HepG2 (cell line): ENCODE measurements around the gene DZANK1. TPM values are rescaled to one million over a fixed set of nuclear protein-coding genes. Genes with fewer than 3 reads are reported as not detected.

Source experiments
- CHD4 ChIP-seq: fragments of 200-600 bp; sonication (generic); IDR thresholded peaks from 2 replicates; pipeline ENCODE4 v1.7.0; 2017; ENCODE audit warnings: mild to moderate bottlenecking, low read length, borderline replicate concordance
- DRAP1 ChIP-seq: IDR thresholded peaks from 2 replicates; pipeline ENCODE4 v1.6.1; 2016; ENCODE audit warnings: missing genetic modification reagents, missing compliant biosample characterization
- EEA1 ChIP-seq: sonication (generic); formaldehyde crosslinking; IDR thresholded peaks from 2 replicates; pipeline ENCODE4 v1.5.1; 2020; ENCODE audit warnings: mild to moderate bottlenecking, missing genetic modification reagents, borderline replicate concordance
- MIER2 ChIP-seq: IDR thresholded peaks from 2 replicates; pipeline ENCODE4 v1.6.1; 2016; ENCODE audit warnings: missing biosample characterization, missing genetic modification reagents
- PBX3 ChIP-seq: sonication (generic); formaldehyde crosslinking; IDR thresholded peaks from 2 replicates; pipeline ENCODE4 v1.8.1; 2023; ENCODE audit warnings: missing genetic modification reagents, inconsistent platforms, borderline replicate concordance
- RELA ChIP-seq: sonication (generic); formaldehyde crosslinking; IDR thresholded peaks from 2 replicates; pipeline ENCODE4 v1.4.0; 2020; ENCODE audit warnings: missing genetic modification reagents
- ZBTB39 ChIP-seq: sonication (generic); formaldehyde crosslinking; IDR thresholded peaks from 2 replicates; pipeline ENCODE4 v1.5.0; 2020; ENCODE audit warnings: missing genetic modification reagents
- ZNF281 ChIP-seq: sonication (generic); formaldehyde crosslinking; IDR thresholded peaks from 2 replicates; pipeline ENCODE4 v1.4.0; 2020; ENCODE audit warnings: missing genetic modification reagents, borderline replicate concordance
- ZNF318 ChIP-seq: sonication (generic); formaldehyde crosslinking; IDR thresholded peaks from 2 replicates; pipeline ENCODE4 v1.4.0; 2020; ENCODE audit warnings: mild to moderate bottlenecking, missing genetic modification reagents
- ZNF577 ChIP-seq: sonication (generic); formaldehyde crosslinking; IDR thresholded peaks from 2 replicates; pipeline ENCODE4 v1.4.0; 2020; ENCODE audit warnings: mild to moderate bottlenecking, low read depth, missing genetic modification reagents, borderline replicate concordance
- ZNF704 ChIP-seq: sonication (generic); formaldehyde crosslinking; IDR thresholded peaks from 2 replicates; pipeline ENCODE4 v1.8.1; 2023; ENCODE audit warnings: mild to moderate bottlenecking, inconsistent platforms, moderate library complexity, missing genetic modification reagents, borderline replicate concordance
- ZNF780A ChIP-seq: sonication (generic); formaldehyde crosslinking; IDR thresholded peaks from 2 replicates; pipeline ENCODE4 v1.8.0; 2022; ENCODE audit warnings: mild to moderate bottlenecking, missing genetic modification reagents, moderate library complexity
- polyA plus RNA-seq, 8 experiments: library from polyadenylated mRNA; depleted of rRNA in 3 of 8; stranded (reverse) in 7 of 8; unstranded in 1 of 8; fragments of >200 nt; fragmentation: Illumina TruSeq in 4 of 8; extraction: Trizol in 4 of 8; gene quantifications; 2 replicates each; pipeline versions ENCODE4 v1.2.1 to v1.2.3, GENCODE V29; 2011 to 2016; ENCODE audit warnings: low read depth in 4 of 8, missing spikeins in 1 of 8, mixed read lengths in 1 of 8; ENCODE audit not compliant: insufficient read depth in 1 of 8
- total RNA-seq, 5 experiments: library from RNA; depleted of rRNA; stranded (reverse); fragments of >200 nt; fragmentation: Illumina TruSeq; extraction: Trizol; gene quantifications; 2 replicates each; pipeline ENCODE4 v1.2.3, GENCODE V29; 2016; ENCODE audit warnings: low read depth in 1 of 5

Gene DZANK1
- total and polyA plus RNA-seq, 2 of the 13 experiments (the other 11 are each of a cell fraction or from before 2014, with no cell fraction given), result 1.6 to 3.2 TPM

- TF ChIP-seq ZBTB39 (no peak), ZNF577 (CRISPR knock-in tag) (no peak), ZNF281 (CRISPR knock-in tag) (no peak), ZNF780A (CRISPR knock-in tag) (no peak), EEA1 (CRISPR knock-in tag) (0 out of 2 replicates have a peak, but pooled peaks have one; percentile 46), DRAP1 (CRISPR knock-in tag) (no peak), RELA (CRISPR knock-in tag) (no peak), ZNF704 (no peak), CHD4 (no peak), PBX3 (CRISPR knock-in tag) (no peak), ZNF318 (CRISPR knock-in tag) (0 out of 2 replicates have a peak, but pooled peaks have one; percentile 70), MIER2 (CRISPR knock-in tag) (no peak)
Measured at GRCh38 chr20:18466574-18466893, 296 bp downstream of the DZANK1 start (continued).
